ENCODE results near the gene CD83. TPM values are rescaled to one million over a fixed set of nuclear protein-coding genes. Genes with fewer than 3 reads are reported as not detected.

The CD83 gene
- total and polyA plus RNA-seq, 4 donors = 14.5 to 31.1 (median 25.1) TPM

GRCh38 chr6:14083751-14084150 lies 33.8 kb upstream of the CD83 start:
- ATAC-seq (ENCODE audit: insufficient read depth, low FRiP score) (no peak), DNase-seq (peak in 1 of 3 donors; percentile 21)
- 84 to 88% methylated on average over 3 of the region's 3 CpGs for WGBS, 2 donors
- H3K4me1 ChIP-seq (ENCODE audit: control insufficient read depth in 5 of 5, insufficient read depth in 5 of 5, low read length in 5 of 5) = no peaks in the 10 kb centered on the region
- no peaks in the 10 kb centered on the region for H3K27me3 ChIP-seq (ENCODE audit: control insufficient read depth in 3 of 3, insufficient read depth in 3 of 3, low read length in 2 of 3)
- H3K36me3 ChIP-seq (ENCODE audit: control insufficient read depth in 4 of 4, insufficient read depth in 4 of 4, low read length in 4 of 4) = no peaks in the 10 kb centered on the region
- no peak overlapping the region for H3K4me3 ChIP-seq
- H3K27ac ChIP-seq (ENCODE audit: low read depth in 1 of 2, low read length in 1 of 2) = no peak overlapping the region
- no peaks in the 10 kb centered on the region for H3K9me3 ChIP-seq (ENCODE audit: control insufficient read depth in 4 of 4, insufficient read depth in 3 of 4, low read length in 3 of 4)
- TF ChIP-seq CTCF (IDR thresholded peaks at IDR 0.05; ENCODE audit: control extremely low read depth, extremely low read depth) = no peak
- H3K9ac ChIP-seq (ENCODE audit: insufficient read depth in 1 of 2, low read length in 2 of 2) = no peak overlapping the region

- 95 to 97% methylated on average over 11 of the region's 11 CpGs for WGBS, 2 donors
- H3K36me3 ChIP-seq (ENCODE audit: control insufficient read depth in 4 of 4, insufficient read depth in 4 of 4, low read length in 4 of 4) = no peaks in the 10 kb centered on the region
- no peak overlapping the region for H3K4me3 ChIP-seq
- no peak for DNase-seq
- no peaks in the 10 kb centered on the region for H3K9me3 ChIP-seq (ENCODE audit: control insufficient read depth in 4 of 4, insufficient read depth in 3 of 4, low read length in 3 of 4)
- no peak for TF ChIP-seq CTCF (IDR thresholded peaks at IDR 0.05; ENCODE audit: control extremely low read depth, extremely low read depth)
- no peak overlapping the region for H3K27ac ChIP-seq (ENCODE audit: low read depth in 1 of 2, low read length in 1 of 2)
- no peaks in the 10 kb centered on the region for H3K4me1 ChIP-seq (ENCODE audit: control insufficient read depth in 5 of 5, insufficient read depth in 5 of 5, low read length in 5 of 5)
- ATAC-seq (ENCODE audit: insufficient read depth, low FRiP score) = no peak
- no peaks in the 10 kb centered on the region for H3K27me3 ChIP-seq (ENCODE audit: control insufficient read depth in 3 of 3, insufficient read depth in 3 of 3, low read length in 2 of 3)
- no peak overlapping the region for H3K9ac ChIP-seq (ENCODE audit: insufficient read depth in 1 of 2, low read length in 2 of 2)
Measured at GRCh38 chr6:14084388-14084787, 33.2 kb upstream of the CD83 start.

- no peak for ATAC-seq (ENCODE audit: insufficient read depth, low FRiP score)
- Histone ChIP-seq H3K4me3 (no peak overlapping the region), H3K27ac (ENCODE audit: low read depth in 1 of 2, low read length in 1 of 2) (no peak overlapping the region), H3K4me1 (ENCODE audit: control insufficient read depth in 5 of 5, insufficient read depth in 5 of 5, low read length in 5 of 5) (no peaks in the 10 kb centered on the region), H3K9ac (ENCODE audit: insufficient read depth in 1 of 2, low read length in 2 of 2) (no peak overlapping the region), H3K27me3 (ENCODE audit: control insufficient read depth in 3 of 3, insufficient read depth in 3 of 3, low read length in 2 of 3) (no peaks in the 10 kb centered on the region), H3K36me3 (ENCODE audit: control insufficient read depth in 4 of 4, insufficient read depth in 4 of 4, low read length in 4 of 4) (no peaks in the 10 kb centered on the region), H3K9me3 (ENCODE audit: control insufficient read depth in 4 of 4, insufficient read depth in 3 of 4, low read length in 3 of 4) (no peaks in the 10 kb centered on the region)
- 93 to 94% methylated on average over 5 of the region's 5 CpGs for WGBS, 2 donors
- no peak for TF ChIP-seq CTCF (IDR thresholded peaks at IDR 0.05; ENCODE audit: control extremely low read depth, extremely low read depth)
- DNase-seq = no peak
Measured at GRCh38 chr6:14085176-14085787, 32.3 kb upstream of the CD83 start.

GRCh38 chr6:14086701-14087100 lies 30.9 kb upstream of the CD83 start:
- Histone ChIP-seq H3K9ac (ENCODE audit: insufficient read depth in 1 of 2, low read length in 2 of 2) (no peak overlapping the region), H3K4me1 (ENCODE audit: control insufficient read depth in 5 of 5, insufficient read depth in 5 of 5, low read length in 5 of 5) (no peaks in the 10 kb centered on the region), H3K27me3 (ENCODE audit: control insufficient read depth in 3 of 3, insufficient read depth in 3 of 3, low read length in 2 of 3) (no peaks in the 10 kb centered on the region), H3K27ac (ENCODE audit: low read depth in 1 of 2, low read length in 1 of 2) (no peak overlapping the region), H3K9me3 (ENCODE audit: control insufficient read depth in 4 of 4, insufficient read depth in 3 of 4, low read length in 3 of 4) (no peaks in the 10 kb centered on the region), H3K4me3 (no peak overlapping the region), H3K36me3 (ENCODE audit: control insufficient read depth in 4 of 4, insufficient read depth in 4 of 4, low read length in 4 of 4) (no peaks in the 10 kb centered on the region)
- DNase-seq = no peak
- 49 to 59% methylated on average over 1 of the region's 1 CpG for WGBS, 2 donors
- TF ChIP-seq CTCF (IDR thresholded peaks at IDR 0.05; ENCODE audit: control extremely low read depth, extremely low read depth) = no peak
- ATAC-seq (ENCODE audit: insufficient read depth, low FRiP score) = no peak

Measured in lung (tissue), 12 donors.